HUDEP-2 (cell line): Measurements from ENCODE around the gene ADAMTS2.

ENCODE experiments used
- DNase-seq, 76 experiments: peaks; one replicate each; lab custom pipeline; 2025; ENCODE audit not compliant: unreplicated experiment in 76 of 76; lab: John Stamatoyannopoulos, UW

ADAMTS2 gene

DNA sequence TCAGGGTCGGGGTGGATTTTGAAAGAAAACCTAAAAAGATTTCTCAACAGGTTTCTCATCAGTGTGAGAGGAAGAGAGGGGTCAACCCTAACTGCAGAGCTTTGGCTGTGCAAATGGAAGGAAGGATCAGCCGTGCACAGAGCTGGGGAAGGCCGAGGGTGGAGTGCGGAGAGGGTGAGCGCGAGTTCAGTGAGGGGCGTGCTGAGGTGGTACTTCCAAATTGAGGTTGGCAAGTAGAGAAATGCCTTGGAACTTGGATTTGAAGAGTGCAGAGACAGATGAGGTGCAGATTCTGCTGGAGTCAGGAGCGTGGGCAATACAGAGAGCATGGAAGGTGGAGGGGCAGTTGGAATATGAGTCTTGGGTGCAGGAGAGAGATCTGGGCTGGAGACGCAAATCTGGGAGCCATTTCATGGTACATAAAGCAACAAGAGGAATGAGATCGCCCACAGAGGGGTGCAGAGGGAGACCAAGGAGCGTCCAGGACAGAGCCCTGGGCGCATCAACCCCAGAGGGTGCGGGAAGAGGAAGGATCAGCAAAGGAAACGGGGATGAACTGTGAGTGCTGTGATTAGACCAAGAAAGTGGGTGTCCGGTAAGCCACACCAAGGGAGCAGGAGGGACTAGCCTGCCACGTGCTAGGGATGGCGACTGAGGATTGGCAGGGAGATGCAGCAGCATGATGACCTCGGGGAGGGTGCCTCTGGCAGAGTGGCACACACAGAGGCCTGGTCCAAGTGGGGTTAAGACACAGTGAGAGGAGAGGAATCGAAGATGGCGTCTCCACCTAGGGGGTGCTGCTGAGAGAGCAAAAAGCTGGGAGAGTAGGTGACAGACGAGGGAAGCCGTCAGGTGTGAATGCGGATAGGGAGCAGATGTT is 105.8 kb downstream of the ADAMTS2 start:
- DNase-seq = no peak

DNA sequence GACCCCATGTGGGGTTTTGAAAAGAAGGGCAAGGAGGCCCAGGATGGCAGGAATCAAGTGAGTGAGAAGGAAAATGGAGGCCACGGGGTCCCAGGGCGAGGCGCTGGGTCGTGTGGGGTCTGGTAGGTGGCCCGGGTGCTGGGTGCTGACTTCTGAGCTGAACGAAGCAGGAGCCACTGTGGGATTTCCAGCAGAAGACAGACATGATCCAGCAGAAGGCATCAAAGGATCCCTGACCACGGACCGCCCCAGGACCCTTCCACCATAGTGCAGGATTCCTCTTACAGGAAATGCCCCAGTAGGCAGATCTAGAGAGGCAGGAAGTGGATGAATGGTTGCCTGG is 106.7 kb downstream of the ADAMTS2 start:
- DNase-seq = no peak

DNA sequence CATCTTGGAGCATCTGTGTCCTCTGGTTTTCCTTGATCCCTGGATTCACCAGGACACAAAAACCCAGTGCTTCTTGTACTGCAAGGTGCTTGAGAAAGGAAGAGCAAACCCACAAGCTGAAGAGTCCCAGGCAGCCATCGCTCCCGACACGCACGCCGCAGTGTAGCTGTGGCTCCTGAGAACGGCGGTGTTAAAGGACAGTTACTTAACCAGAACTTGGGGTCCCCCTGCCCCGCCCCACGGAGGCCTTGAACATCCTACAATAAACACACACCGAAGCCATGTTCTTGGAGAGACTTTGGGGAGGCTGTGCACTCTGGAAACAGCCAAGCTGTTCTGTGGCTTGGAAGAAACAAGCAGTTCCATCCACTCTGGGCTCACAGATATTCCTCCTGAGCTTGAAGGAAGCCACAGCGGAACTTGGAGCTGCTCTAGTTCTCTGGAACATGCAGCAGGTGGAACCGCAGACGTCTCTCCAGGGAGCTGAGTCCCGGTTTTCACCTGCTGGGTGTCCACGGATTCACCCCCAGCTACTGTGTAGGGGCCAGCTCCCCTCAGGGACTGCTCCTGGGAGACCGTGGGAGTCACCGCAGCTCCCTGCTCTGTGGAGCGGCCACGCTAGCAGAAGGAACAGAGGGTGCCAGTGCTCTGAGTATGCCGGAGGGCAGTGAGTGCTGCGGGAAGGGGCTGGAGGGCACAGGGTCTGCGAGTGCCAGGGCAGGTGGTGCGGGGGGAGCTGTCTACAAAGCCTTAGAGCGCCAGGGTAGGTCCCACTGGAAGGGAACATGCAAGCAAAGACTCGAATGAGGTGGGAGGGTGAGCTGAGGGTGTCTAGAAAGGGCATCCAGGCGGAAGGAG is 107.3 kb downstream of the ADAMTS2 start:
- DNase-seq = no peak

DNA sequence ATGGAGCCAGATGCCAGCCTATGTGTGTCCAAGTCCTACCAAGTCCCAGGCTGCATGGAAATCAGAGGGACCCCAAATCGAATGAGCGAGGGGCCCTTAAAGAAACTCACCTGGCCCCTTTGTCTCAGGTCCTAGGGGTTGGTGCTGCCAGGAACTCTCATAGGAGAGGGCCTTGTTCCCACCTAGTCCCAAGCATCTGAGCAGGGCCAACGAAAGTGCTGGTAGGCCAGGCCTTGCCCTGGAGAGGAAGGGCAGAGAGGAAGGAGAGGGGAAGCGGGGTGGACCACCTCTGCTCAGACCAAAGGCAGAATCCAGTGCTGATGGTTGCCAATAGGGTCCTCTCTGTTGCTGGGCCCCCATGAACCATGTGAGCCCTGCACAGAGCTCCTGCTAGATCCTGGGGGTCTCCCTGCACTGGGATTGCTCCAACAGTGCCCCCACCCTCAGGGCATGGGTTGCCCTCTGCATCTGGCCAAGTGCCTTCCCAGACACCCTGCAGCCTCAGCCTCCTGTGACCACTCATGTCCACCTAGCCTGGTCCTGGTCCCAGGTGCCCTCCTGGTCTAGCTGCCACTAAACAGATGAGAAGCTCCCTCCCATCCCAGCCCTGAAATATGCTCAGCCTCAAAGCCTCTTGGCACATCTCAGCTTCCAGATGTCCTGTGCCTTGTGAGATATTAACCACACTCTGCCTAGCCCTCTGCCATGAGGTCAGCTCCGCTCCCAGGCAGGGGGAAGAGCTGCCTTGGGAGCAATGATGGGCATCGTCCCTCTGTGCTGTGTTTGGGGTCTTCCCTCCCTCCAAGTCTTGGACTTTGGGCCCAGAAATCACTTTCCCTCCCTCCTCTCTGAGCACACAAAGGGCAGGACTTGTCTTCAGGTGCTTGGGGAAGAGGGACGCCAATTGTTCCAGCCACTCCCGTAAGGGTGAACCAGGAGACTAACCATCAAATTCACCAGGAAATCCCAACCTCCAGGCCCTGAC is 109.6 kb downstream of the ADAMTS2 start:
- DNase-seq = no peak

DNA sequence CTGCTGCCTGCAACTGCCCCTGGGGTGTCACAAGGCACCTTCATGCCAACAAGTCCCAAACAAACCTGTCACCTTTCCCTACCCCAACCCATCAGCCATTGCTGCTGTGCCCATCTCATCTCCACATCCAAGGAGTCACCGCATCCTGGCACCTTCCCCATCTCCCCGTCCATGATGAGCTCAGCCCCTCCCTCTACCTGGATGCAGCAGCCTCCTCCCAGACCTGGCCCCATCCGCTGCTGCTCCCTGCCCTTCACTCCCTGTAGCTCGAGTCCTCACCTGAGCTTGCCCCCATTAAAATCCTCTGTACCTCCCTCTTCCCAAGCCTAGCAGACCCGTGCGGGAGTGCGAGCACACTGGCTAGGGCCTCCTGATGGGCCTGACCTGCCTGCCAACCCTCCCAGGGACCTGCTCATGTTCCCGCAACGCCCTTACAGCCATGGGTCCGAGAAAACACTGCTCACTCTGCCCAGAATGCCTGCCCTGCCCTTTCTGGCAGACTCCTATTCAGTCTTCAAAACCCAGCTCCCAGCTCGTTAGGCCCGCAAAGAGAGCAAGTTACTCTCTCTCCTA is 110.6 kb downstream of the ADAMTS2 start:
- no peak for DNase-seq

DNA sequence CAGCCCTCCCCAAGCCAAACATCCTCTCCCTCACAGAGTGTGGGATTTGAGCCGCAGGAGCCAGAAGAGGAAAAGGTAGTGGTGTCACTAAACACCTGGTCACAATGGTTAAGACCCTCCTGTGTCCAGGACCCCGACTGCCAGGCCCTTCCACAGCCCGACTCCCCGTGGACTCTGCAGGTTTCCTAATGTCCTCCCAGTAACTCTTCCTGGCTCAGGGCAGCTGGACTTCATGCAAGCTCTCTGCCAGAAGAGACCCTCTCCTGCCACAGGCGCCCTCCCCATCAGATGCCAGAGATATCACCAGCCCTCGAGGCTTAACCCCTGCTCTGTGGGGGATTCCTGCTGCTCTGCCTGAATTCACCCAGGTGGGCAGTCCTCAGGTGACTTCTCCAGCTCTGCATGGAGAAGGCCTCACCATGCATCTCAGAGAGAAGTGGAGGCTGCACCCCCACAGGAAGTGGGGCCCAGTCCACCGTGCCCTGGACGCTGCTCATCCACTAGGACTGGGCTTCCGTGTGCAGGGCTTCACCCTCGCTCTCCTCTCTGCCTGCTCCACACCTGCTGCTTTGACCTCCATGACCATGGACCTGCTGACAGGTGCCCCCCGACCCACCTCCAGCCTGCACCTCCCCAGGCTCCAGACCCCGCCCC is 111.2 kb downstream of the ADAMTS2 start:
- DNase-seq = no peak

DNA sequence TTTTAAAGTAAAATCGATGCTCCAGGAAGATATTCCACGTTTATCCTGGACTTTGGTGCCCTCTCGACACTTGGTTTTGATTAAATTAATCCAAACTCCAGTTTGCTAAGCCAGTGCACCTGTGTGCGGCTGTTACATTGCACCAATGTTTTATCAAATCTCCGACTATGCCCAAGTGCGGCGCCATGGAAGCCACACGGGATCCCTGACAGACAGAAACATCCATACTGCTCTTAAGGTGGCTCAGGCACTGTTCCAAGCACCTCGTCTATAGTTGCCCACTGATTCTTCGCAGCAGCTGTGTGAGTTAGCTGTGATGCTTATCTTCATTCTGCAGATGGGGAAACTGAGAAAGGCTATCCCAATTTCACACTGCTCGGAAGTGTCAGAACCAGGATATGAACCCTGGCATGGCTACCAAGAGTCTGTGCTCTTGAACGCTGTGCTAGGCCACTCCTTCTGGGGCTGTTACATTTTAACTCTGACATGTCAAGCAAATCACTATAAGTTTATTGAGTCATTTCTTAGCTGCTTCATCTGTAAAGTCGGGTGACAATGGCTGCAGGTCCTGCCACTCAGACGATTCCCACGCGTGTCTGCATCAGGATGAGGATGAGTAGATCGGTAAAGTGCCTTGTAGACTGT is 113.0 kb downstream of the ADAMTS2 start:
- no peak for DNase-seq

DNA sequence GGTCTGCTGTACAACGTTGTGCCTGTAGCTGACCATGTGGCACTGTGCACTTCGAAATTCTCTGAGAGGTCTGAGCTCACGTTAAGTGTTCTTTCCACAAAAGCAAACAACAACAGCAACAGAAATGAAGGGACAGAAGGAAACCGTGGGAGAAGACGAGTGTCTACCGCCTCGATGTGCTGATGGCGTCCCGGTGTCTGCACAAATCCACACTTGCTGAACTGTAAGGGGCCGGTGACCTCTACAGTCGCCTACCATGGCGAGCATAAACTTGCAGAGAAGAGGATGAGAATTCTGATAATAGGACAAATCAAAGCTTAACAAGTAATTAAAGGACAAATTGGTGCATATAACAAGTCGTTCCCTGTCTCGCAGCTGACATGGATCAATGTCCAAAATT is 114.0 kb downstream of the ADAMTS2 start:
- DNase-seq = no peak

DNA sequence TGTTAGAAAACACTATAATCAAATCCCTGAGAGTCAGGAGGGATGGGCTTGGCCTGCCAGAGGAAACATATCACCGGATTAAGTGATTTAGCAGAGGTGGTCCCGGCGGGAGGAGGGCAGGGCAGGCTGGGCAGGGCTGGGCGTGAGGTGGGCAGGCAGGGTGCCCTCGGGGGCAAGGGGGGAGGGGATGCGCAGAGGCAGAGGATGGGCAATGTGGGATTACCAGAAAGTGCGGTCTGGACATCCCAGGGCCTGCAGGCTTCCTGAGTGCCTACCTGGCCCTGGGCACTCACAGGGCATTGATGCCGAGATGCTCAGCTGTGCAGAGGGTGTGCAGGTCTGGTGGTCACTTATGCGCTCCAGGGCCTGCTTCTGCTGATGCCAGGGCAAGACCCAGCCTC is 115.2 kb downstream of the ADAMTS2 start:
- no peak for DNase-seq

DNA sequence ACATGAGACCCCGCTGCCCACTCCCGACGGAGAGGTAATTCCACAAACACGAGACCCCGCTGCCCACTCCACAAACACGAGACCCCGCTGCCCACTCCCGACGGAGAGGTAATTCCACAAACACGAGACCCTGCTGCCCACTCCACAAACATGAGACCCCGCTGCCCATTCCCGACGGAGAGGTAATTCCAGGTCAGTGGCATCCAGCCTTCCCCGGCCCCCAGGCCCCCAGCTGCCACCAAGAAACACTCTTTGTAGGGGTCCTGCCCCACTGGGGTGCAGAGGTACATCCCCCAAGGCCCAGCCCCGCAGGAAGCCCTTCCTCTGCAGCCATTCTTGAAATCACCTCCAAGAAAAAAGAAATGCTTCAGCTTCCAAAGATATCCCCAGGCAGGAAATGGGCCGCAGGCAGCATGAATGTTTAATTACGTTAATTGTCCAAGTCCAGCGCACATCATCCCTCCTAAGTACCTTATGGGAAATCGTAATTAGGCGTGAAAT is 115.9 kb downstream of the ADAMTS2 start:
- DNase-seq = no peak

DNA sequence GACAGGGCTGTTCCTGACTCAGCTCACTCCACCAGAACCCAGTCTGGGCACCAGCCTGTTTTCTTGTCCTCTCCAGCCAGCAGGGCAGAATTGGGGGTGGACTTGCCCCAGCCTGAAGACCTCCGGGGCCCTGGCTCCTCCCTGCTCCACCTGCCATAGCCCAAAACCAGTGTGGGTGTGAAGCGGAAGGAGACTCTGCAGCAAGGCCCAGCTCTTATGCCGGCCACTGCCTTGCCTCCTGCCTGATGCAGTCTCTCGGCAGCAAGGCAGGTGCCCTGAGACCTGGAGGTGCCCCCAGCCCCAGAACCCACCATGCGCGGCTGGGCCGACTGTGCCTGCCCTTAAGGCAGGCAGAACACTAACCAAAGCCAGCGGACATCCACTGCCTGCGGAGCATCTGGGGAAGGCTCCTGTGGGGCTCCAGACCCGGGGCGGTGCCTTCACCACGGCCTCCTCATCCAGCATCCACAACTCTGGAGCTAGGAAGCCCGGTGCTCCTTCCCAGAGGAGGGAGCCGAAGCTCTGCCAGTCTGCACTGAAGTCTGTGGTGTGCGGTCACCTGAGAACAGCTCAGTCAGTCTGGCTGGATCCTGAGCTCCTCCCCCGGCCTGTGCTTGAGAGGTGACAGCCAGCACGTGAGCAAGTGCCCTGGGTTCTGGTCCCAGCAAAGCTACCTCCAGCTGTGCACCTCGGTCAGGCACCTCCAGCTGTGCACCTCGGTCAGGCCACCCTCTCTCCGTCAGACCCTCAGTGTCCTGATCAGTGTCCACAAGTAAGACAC is 116.7 kb downstream of the ADAMTS2 start:
- no peak for DNase-seq

DNA sequence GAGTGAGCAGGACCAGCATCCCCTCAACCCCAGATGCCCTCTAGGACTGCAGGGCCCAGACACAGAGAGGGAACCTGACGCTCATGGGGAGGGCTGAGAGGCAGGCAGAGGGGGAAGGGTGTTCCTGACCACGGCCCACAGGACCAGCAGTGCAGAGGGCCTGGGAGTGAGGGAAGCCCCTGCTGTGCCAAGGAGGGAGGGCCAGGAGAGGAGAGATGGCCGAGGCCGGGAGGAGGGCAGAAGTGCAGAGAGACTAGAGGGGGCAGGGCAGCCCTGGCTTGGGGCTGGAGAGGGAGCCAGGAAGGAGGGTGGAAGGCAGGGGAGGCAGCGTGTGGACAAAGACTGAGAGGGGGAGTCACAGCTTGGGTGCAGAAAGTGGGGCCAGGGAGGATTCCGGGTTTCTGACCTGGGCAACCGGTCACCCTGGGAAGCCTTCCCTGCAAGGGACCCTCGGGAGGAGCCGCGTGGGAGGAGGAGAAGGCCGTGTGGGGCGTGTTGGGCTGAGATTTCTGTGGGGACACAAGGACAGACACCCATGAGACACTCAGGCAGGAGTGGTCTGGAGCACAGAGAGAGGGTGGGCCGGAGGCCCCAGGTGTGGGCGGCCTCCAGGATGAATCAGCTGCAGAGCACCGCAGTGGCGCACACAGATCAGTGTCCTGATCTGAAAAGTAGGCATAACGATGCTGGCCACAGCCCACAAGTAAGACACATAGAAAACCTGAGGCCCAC is 117.5 kb downstream of the ADAMTS2 start:
- no peak for DNase-seq

DNA sequence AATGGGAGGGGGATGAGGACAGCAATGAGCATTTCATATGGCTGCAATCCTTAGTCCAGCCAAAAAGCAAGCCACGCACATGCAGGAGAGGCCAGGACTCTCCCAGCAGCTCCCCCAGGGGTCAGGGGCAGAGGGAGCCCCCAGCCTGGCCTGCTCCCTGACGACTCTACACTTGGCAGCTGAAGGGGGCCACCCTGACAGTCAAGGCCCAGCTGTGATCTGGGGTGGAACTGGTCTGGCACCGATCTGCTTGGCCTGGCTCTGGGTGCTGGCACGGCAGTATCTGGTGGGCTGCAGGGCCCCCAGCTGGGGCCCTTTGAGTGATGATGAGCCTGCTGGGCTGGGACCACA is 118.1 kb downstream of the ADAMTS2 start:
- DNase-seq = no peak

DNA sequence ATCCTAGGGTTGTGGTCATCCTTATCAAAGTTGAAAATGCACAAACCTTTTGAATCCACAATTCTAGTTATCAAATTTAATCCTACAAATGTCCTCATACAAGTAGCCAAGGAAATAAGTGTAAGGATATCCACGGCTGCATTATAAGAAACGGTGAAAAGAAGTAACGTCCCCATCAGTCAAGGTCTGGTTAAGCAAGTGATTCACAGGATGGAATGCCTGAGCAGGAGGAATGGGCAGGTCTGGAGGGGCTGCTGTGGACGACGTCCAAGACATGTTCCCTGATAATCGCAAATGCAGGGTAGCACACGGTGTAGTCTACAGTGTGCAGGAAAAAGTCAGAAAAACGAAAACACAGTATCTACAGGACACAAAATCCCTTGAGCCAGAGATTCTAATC is 118.6 kb downstream of the ADAMTS2 start:
- DNase-seq = no peak

DNA sequence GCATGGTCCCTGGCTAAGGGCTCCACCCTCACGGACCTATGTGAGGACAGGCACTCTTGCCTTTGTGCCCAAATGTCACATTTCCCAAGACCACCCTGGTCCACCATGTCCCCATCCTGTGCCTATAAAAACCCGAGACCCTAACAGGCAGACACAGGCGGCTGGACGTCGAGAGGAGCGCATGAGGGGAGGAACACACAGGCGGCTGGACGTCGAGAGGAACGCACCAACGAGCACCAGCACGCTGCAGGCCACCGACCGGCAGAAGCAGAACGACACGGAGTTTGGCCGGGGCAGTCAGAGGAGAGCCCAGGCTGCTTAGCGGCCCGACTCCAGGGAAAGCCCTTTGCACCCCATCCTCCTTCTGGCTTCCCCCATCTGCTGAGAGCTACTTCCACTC is 119.9 kb downstream of the ADAMTS2 start:
- no peak for DNase-seq

DNA sequence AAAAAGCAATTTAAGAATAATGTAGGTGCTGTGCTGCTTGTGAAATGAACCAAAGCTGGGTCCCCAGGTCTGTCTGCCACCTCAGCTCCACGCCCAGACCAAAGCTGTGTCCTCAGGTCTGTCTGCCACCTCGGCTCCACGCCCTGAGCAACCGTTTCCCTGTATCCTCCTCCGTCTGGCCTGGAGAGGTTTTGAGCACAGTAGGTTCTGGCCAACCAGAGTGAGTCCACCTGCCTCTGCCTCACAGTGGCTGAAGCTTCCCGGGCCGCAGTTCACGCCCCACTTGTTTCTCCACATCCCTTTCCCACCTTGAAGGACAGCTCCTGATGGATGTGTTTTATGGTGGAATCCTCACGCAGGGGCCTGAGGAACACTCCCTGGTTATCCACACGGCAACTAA is 120.5 kb downstream of the ADAMTS2 start:
- no peak for DNase-seq

DNA sequence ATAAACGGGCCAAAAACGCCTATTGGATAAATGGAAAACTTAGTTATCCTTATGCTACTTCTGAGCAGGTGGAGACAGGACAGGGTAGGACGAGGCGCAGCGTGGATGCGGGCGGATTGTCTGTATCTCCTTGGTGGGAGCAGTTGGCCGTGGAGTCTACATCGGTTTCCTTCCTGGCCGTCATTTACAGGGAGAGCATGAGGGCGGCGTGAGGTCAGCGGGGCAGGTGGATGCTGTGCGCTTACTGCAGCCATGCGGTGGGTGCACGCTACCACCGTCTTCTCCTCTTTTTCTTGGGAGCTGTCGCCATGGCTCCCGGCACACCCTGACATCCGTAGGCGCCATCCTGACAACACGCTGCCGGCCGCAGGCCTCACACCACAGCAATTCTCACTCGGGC is 121.3 kb downstream of the ADAMTS2 start:
- no peak for DNase-seq

DNA sequence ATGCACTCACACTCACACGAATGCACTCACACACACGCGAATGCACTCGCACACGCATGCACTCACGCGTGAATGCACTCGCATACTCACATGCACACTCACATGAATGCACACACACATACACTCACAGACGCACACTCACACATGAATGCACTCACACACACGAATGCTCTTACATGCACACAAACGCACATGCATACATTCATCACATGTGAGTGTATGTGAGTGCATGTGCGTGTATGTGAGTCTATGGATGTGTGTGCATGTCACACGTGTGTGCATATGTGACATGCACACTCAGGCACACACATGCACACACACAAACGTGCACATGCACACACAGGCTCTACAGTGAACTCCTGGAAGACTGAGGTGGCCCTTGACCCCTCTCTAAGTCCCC is 121.7 kb downstream of the ADAMTS2 start:
- DNase-seq = no peak
